ENCODE results near the gene SAT1. TPM values are rescaled to one million over a fixed set of nuclear protein-coding genes. Genes with fewer than 3 reads are reported as not detected.

The SAT1 gene
- total and polyA plus RNA-seq, 2 of the 13 experiments (the other 11 are each of a cell fraction or from before 2014, with no cell fraction given), result 216 to 1,243 TPM

GRCh38 chrX:23742697-23743622 is 40.0 kb upstream of the SAT1 start, which contains the start of gene ACOT9 (continued):
- TF ChIP-seq TBX2 (CRISPR knock-in tag; IDR thresholded peaks at IDR 0.05; ENCODE audit: borderline replicate concordance), result peak; percentile 38; the same call in 1 of the 2 replicates
- no peak for TF ChIP-seq CCAR2 (optimal IDR thresholded peaks at IDR 0.05; ENCODE audit: low read depth, low read length)
- TF ChIP-seq DMTF1 (CRISPR knock-in tag; IDR thresholded peaks at IDR 0.05), result no peak
- TF ChIP-seq ZFX (CRISPR knock-in tag; IDR thresholded peaks at IDR 0.05; ENCODE audit: low read depth), result peak; percentile 75
- TF ChIP-seq ATF7-NPFF (CRISPR knock-in tag; IDR thresholded peaks at IDR 0.05; ENCODE audit: low read depth), result no peak
- TF ChIP-seq NONO (IDR thresholded peaks at IDR 0.05), result no peak
- TF ChIP-seq NONO (CRISPR knock-in tag; conservative IDR thresholded peaks at IDR 0.05), result peak; percentile 59; the same call in 1 of the 2 replicates
- peak; percentile 69; the same call in 1 of the 2 replicates for TF ChIP-seq GABPB1 (CRISPR knock-in tag; IDR thresholded peaks at IDR 0.05)
- TF ChIP-seq ZNF567 (CRISPR knock-in tag; IDR thresholded peaks at IDR 0.05; ENCODE audit: borderline replicate concordance), result no peak
- no peak for TF ChIP-seq CENPT (CRISPR knock-in tag; IDR thresholded peaks at IDR 0.05; ENCODE audit: low read depth)
- TF ChIP-seq, protein P1, sequence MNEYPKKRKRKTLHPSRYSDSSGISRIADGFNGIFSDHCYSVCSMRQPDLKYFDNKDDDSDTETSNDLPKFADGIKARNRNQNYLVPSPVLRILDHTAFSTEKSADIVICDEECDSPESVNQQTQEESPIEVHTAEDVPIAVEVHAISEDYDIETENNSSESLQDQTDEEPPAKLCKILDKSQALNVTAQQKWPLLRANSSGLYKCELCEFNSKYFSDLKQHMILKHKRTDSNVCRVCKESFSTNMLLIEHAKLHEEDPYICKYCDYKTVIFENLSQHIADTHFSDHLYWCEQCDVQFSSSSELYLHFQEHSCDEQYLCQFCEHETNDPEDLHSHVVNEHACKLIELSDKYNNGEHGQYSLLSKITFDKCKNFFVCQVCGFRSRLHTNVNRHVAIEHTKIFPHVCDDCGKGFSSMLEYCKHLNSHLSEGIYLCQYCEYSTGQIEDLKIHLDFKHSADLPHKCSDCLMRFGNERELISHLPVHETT (CRISPR knock-in tag; conservative IDR thresholded peaks at IDR 0.05), result no peak
- 0 out of 2 replicates have a peak, but pooled peaks have one; percentile 52 for TF ChIP-seq ZNF235 (CRISPR knock-in tag; IDR thresholded peaks at IDR 0.05; ENCODE audit: borderline replicate concordance)
- peak; percentile 39; the same call in 1 of the 2 replicates for TF ChIP-seq ISL2 (CRISPR knock-in tag; IDR thresholded peaks at IDR 0.05)
- TF ChIP-seq SRY (CRISPR knock-in tag; IDR thresholded peaks at IDR 0.05), result 0 out of 2 replicates have a peak, but pooled peaks have one; percentile 61
- TF ChIP-seq NFIB (CRISPR knock-in tag; IDR thresholded peaks at IDR 0.05; ENCODE audit: borderline replicate concordance), result no peak
- TF ChIP-seq, protein P2, sequence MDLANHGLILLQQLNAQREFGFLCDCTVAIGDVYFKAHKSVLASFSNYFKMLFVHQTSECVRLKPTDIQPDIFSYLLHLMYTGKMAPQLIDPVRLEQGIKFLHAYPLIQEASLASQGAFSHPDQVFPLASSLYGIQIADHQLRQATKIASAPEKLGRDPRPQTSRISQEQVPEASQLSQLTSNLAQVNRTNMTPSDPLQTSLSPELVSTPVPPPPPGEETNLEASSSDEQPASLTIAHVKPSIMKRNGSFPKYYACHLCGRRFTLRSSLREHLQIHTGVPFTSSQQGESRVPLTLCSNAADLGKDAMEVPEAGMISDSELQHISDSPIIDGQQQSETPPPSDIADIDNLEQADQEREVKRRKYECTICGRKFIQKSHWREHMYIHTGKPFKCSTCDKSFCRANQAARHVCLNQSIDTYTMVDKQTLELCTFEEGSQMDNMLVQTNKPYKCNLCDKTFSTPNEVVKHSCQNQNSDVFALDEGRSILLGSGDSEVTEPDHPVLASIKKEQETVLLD (CRISPR knock-in tag; IDR thresholded peaks at IDR 0.05; ENCODE audit: low read depth), result 0 out of 2 replicates have a peak, but pooled peaks have one; percentile 29
- peak; percentile 57; the same call in 1 of the 2 replicates for TF ChIP-seq IRF9 (CRISPR knock-in tag; IDR thresholded peaks at IDR 0.05; ENCODE audit: borderline replicate concordance)
- TF ChIP-seq MED1 (CRISPR knock-in tag; IDR thresholded peaks at IDR 0.05), result peak; percentile 55
- no peak for TF ChIP-seq HMGA1 (CRISPR knock-in tag; conservative IDR thresholded peaks at IDR 0.05)
- TF ChIP-seq ZFYVE20 (CRISPR knock-in tag; IDR thresholded peaks at IDR 0.05; ENCODE audit: borderline replicate concordance, low read depth), result no peak
- 0 out of 2 replicates have a peak, but pooled peaks have one; percentile 39 for TF ChIP-seq WIZ (CRISPR knock-in tag; IDR thresholded peaks at IDR 0.05)

All from HepG2 (cell line).